Stimulated activated naive CD8-positive, alpha-beta T cell treated with anti-CD3 and anti-CD28 coated beads, Interleukin-15, Interleukin-2, amounts not matched to agents 100 U/mL and 50 U/mL, for 24 hours (primary cell): Measurements from ENCODE around the gene CCDC85C.

ENCODE experiments used
- ATAC-seq: fragments of 150-1000 bp; cut with Tn5 transposase; one replicate; pipeline ENCODE4 v1.10.0; 2021
- DNase-seq: peaks from one replicate; pipeline ENCODE4 v3.0.0; 2021

The CCDC85C gene

GRCh38 chr14:99605299-99605961, 1.4 kb upstream of the CCDC85C start:
- DNase-seq (peak; percentile 64), ATAC-seq (peak; percentile 7)

DNA sequence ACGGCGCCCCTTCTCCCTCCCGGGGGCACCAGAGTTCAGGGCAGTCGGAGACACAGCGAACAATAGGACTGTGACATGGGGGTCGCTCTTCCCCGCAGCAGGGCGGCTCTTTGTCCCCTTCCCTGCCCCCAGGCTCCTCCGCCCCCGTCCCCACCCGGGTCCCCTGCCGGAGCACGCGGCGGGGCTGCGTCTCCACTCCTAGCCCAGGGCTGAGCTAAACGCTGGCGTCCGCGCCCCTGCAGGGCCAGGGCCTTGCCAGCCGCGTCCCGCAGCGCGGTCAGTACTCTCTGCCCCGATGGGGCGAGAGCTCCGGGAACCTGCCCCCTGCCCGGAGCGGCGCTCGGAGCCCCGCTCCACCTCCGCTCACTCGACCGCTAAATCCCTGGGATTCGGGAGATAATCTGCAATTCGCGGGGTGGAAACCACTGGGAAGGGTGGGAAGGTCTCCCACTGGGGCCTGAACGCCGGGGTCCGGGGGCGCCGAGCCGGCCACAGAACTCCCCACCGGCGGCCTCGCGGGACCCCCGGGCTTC, 825 bp upstream of the CCDC85C start:
- ATAC-seq (peak; percentile 7), DNase-seq (peak; percentile 43)

DNA sequence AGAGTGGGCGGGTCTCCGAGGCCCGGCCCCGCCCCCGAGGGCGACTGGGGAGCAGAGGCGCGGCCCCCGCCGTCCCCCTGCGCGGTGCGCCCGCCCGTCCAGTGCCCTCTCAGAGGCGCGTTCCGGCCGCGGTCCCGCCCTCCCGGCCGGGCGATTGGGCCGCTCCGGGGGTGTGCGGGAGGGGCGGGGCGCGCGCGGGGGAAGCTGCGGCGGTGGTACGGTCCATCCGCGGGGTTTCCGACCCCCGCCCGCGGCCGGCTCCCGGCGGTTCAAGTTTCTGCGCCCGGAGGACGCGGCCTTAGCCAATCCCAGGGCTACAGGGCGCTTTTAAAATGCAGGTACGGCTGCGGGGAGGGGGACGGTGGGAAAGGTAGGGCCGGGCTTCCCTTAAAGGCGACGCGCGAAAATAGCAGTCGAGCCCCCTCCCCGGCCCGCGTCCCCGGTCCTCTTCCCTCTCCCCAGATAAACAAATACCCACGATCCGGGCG, 315 bp upstream of the CCDC85C start:
- ATAC-seq: peak; percentile 96
- peak; percentile 93 for DNase-seq

DNA sequence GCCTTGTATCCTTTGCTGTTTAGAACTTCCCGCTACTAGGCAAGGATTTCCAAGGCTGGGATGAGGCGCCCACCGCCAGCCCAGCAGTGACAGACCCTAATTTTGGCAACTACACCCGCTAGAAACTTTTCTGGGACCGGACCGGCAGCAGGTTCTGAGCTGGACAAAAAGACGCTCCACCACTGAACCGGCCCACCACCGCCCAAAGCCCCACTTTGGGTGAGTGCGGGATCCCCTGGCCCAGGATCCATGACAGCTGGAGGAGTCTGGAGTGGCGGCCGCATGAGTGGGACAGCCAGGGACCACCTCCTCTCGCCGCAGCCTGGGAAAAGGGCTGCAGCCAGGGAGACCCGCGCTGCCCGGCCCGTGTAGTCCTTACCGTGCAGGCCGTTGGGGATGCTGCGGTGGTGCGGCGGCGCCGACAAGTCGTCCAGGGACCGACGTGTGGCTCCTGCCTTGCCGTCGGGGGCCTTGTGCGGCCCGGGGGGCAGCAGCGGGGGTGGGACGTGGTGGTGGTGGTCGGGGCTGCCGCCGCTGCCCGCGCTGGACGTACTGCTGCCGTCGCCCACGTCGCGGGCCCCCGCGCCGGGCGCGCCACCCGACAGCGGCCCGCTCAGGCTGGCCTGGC, 1.1 kb downstream of the CCDC85C start:
- DNase-seq: no peak
- ATAC-seq: no peak

DNA sequence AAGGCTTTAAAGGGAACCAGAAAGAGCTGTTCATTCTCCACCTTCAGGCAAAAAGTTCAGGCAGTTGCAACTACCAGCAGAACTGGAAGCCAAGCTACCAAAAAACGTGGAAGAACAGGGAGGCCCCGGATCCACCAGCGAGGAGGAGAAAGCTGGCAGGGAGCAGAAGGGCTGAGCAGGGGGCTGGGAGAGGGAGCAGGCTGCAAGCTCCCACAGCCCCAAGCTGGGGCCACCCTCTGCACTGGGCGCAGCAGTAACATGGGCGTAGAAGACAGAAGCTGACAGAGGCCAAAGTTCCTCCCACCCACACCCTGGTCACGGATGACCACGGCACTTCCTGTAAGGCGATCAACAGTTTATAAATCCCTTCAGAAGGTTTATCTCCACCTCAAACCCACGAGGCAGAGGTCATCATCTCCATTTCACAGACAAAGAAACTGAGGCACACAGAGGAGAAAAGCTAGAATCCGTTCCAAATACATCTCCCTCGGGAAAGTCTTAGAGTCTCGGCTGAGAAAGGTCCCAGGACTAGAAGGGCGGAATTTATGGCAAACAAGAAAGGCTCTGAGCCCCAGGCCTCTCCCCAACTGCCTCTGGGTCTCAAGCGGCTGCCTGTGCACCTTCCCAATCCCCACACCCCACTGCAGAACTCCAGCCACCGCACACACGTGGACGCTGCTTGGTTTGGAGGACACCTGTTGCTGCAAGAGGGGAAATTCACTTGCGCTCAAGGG, 1.8 kb downstream of the CCDC85C start:
- DNase-seq: peak; percentile 23
- no peak for ATAC-seq

- ATAC-seq (no peak), DNase-seq (no peak)
Observed at GRCh38 chr14:99601361-99601831, 2.6 kb downstream of the CCDC85C start.

DNA sequence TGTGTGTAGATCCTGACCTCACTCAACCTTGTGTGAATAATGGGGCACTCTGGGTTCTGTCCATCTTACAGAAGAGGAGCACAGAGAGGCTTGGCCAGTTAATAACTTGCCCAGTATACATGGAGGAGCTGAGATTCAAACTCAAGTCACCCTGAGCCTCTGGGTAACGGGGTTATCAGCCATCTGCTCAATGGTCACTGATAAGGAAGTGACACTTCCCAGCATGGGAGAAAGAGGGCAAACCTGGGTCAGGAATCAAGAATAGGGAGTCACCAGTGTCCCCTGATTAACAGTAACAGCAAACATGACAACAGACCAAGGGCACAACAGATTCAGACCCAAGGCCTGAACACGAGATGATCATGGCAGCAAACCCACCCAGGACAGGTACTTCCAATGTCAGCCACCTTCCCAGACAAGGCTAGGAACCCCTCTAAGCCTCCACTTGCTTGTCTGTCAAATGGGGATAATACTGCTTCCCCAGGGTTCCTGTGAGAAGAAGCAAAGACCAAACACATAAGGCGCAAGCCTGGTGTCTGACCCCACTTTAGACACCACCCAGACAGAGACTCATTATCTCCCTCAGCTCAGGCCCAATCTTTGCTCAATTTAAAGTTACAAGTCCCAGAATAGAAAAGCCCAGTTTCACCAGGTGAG, 3.6 kb downstream of the CCDC85C start:
- DNase-seq (no peak), ATAC-seq (no peak)

- ATAC-seq (no peak), DNase-seq (no peak)
Observed at GRCh38 chr14:99599393-99599792, 4.6 kb downstream of the CCDC85C start.

- ATAC-seq: no peak
- no peak for DNase-seq
Observed at GRCh38 chr14:99598774-99599173, 5.2 kb downstream of the CCDC85C start.

DNA sequence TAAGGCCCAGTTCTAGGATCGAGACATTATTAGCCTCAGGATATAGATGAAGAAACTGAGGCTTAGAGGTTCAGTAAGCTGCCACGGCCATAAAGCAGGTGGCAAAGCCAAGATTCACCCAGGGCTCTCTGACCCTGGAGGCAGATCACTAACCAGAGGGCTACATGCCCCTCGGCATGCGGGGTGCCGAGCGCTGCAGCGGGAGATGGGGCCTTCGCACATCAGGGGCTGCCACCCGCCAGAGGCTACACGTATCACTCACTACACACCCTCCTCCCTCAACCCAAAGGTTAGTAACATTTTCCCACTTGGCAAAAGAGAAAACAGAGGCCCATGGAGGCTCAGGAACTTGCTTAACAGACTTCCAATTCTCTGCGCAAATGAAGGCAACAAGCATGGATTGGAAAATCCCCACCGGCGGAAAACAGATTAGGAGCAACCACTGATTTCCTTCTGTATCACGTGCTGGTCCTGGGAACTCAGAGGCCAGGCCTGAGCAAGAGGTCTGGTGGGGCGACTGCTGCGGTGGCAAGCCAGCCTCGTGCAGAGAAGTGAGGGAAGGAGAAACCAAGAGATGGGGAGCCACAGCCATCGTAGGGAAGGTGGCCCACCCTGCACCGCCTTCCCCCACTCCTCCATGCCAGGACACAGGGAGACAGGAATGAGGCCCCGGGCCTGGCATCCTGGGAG, 6.0 kb downstream of the CCDC85C start:
- DNase-seq: no peak
- no peak for ATAC-seq

GRCh38 chr14:99596772-99597171, 7.2 kb downstream of the CCDC85C start:
- no peak for ATAC-seq

DNA sequence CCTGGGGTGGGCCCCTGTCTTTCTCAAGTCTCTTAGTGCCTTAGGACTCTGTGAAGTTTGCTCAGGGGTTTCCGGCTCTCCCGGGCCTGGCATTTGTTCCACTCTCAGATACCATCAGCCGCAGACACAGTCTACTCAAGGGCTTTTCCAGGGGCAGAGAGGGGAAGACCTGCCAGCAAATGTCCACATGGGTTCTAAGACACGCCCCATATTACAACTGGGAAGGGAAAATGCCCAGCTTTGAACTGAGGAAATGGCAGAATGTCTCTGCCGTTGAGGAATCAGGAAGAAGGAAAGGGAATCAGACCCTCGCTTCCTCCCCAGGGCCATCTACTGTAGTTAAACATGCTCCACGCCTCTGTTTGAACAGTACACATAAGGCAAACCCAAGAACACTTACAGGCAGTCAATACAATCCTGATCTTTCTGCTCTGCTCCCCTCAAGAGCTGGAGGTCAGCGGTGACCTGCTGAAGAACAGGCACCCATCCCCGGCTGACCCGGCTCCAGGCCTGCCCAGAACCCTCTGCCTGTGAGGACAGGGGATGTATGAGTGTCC, 7.9 kb downstream of the CCDC85C start:
- ATAC-seq: no peak

More at GRCh38 chr14:99596772-99597171, 7.2 kb downstream of the CCDC85C start:
- no peak for DNase-seq

GRCh38 chr14:99595524-99595923, 8.5 kb downstream of the CCDC85C start:
- ATAC-seq (no peak), DNase-seq (no peak)

More for the DNA sequence above, 7.9 kb downstream of the CCDC85C start:
- DNase-seq: no peak

DNA sequence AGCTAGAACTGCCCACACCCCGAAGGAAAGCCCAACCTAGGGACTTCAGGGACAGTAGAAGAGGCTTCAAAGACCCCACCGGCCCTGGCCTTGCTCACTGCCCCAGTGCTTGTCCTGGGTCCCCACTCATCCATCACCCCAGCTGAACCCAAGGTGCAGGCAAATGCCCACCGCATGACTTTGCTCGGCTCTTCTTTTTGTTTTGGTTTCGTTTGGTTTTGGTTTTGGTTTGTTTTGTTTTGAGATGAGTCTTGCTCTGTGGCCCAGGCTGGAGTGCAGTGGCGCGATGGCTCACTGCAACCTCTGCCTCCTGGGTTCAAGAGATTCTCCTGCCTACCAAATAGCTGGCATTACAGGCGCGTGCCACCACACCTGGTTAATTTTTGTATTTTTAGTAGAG, 9.0 kb downstream of the CCDC85C start:
- DNase-seq: peak; percentile 21
- ATAC-seq: peak; percentile 55

DNA sequence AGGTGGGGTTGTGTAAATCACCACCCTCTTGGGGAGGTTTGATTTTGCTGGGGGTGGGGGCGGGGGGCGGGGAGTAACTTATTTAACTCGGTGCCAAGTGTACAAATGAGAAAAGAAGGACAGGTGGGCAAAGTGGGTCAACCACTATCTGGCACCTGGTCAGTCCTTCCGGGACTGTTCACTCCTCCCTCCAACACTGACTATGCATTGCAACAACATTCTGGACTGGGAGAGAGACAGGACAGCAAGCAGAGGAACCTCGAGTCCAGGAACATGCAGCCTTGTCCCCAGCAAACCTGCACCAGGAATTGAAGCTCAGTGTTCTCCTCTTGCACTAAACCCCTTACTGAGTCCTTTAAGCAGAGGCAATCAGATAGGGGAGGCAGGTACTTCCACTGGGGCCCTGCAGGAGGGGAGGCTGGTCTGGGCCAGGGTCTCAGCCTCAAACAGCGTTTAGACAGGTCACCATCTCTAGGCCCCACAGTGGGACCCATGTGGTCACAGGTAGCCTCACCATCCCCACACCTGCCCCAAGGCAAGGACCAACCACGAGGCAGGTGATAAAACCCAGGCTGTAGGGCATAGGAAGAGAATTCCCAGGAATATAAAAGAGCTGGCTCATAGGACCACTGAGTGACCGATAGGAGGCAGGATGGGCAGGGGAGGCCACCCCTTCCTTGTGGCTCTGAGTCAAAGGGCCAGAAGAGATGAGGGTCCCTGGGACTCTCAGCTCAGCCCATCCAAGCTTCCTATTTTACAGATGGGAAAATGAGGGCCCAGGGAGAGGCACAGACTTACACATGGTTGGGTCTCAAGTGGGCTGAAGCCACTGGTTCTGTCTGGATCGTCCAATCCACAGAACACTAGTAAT, 9.8 kb downstream of the CCDC85C start:
- DNase-seq: no peak
- no peak for ATAC-seq

GRCh38 chr14:99592933-99593753, 10.9 kb downstream of the CCDC85C start:
- ATAC-seq: no peak
- DNase-seq: no peak

- DNase-seq: no peak
- ATAC-seq: no peak
Observed at GRCh38 chr14:99592394-99592793, 11.6 kb downstream of the CCDC85C start.

GRCh38 chr14:99590746-99591555, 13.1 kb downstream of the CCDC85C start:
- DNase-seq: no peak
- no peak for ATAC-seq
